NCI-H82 (cell line): ENCODE results near the gene OR2T5.
"Not testable (repeated sequence)": the region's sequence is repeated elsewhere in the genome, so short reads cannot be mapped to it uniquely, and the experiment has no call there.

ENCODE experiments used
- DNase-seq: peaks from one replicate; lab custom pipeline; 2025; lab: John Stamatoyannopoulos, UW

Gene OR2T5, protein sequence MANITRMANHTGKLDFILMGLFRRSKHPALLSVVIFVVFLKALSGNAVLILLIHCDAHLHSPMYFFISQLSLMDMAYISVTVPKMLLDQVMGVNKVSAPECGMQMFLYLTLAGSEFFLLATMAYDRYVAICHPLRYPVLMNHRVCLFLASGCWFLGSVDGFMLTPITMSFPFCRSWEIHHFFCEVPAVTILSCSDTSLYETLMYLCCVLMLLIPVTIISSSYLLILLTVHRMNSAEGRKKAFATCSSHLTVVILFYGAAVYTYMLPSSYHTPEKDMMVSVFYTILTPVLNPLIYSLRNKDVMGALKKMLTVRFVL

DNA sequence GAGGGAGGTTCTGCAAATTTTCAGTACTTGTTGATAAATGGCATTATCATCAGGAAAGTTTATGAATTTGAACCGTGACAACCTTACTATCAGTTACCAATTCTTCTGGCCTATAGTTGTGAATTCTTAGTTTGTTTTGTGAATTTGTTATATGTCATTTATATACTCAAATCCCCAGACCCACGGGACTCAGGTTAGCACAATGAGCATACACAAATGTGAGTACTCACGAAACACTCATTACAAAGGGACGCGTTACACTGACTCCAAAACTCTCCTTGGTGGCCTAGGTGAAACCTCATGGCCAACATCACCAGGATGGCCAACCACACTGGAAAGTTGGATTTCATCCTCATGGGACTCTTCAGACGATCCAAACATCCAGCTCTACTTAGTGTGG, at the start of gene OR2T5:
TSS of gene OR2T5 (plus strand) at position 301 of the 400 bp plus-strand sequence. CDS start at position 301, 0 bp downstream.
- not testable (repeated sequence) for DNase-seq

DNA sequence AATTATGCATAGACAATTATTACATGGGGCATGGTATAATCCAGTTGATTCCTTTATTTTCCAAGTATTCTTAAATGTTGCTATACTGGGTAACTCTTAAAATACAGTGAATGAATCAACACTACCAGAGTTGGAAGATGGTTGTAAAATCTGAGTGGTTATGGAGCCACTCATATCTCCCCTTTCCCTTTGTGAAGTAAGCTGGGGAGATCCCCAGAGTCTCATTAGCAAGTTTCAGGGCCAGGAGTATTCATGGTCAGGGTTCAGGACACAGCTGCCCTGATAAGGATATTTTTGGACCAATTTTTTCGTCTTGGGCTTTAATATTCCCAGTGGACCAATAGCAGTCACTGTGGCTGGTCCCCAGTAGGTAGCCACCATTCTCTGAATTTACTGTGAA, 49.7 kb upstream of the OR2T5 start:
- not testable (repeated sequence) for DNase-seq

- DNase-seq, result not testable (repeated sequence)
Measured at GRCh38 chr1:248439283-248439682, 49.1 kb upstream of the OR2T5 start.

DNA sequence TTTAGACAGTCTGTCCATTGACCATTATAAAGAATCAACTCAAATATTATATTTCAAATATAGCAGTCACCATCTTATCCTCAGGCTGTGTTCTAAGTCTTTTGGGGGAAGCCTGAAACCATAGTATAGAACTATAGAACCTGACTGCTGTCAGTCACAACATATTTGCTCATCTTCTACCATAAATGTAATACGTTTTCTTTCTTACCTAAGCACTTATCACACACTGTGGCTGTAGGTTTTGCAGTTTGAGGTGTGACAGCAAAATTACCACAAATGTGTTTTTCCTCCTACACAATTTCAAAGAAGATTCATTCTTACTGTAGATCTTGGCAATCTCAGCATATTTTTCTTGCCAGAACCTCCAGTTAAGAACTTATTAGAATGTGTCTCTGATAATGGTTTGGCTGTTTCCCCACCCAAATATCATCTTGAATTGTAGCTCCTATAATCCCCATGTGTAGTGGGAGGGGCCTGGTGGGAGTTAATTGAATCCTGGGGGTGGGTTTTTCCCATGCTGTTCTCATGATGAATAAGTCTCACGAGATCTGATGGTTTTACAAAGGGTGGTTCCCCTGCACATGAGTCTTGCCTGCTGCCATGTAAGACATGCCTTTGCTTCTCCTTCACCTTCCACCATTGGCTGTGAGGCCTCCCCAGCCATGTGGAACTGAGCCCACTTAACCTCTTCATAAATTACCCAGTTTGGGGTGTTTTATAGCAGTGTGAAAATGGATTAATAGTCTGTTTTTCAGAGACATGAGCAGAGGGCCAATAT, 45.7 kb upstream of the OR2T5 start:
- not testable (repeated sequence) for DNase-seq

- not testable (repeated sequence) for DNase-seq
Measured at GRCh38 chr1:248444603-248445002, 43.8 kb upstream of the OR2T5 start.

DNA sequence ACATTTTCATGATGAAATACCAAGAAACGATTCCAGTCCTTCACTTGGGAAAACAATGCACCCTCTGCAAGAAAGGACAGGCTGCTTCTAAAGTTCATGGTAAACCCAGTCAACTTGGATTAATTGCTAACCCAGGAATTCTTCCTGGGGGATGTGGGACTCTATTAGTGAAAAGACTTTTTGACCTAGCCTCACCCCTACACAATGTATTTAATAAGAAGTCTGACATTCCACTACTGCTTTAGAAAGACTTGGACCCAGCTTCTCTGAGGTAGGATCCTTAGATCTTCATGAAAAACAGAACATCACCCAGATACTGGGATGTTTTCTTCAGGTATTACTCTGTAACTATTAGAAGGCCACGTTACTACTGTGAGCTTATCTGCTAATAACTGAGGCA, 43.0 kb upstream of the OR2T5 start, which contains the start of gene OR2T2:
TSS of gene OR2T2 (plus strand) at position 239 of the 400 bp plus-strand sequence. CDS start 7,161 bp downstream, outside the sequence.
- DNase-seq, result not testable (repeated sequence)

GRCh38 chr1:248448409-248449074, 39.8 kb upstream of the OR2T5 start:
- DNase-seq, result not testable (repeated sequence)

DNA sequence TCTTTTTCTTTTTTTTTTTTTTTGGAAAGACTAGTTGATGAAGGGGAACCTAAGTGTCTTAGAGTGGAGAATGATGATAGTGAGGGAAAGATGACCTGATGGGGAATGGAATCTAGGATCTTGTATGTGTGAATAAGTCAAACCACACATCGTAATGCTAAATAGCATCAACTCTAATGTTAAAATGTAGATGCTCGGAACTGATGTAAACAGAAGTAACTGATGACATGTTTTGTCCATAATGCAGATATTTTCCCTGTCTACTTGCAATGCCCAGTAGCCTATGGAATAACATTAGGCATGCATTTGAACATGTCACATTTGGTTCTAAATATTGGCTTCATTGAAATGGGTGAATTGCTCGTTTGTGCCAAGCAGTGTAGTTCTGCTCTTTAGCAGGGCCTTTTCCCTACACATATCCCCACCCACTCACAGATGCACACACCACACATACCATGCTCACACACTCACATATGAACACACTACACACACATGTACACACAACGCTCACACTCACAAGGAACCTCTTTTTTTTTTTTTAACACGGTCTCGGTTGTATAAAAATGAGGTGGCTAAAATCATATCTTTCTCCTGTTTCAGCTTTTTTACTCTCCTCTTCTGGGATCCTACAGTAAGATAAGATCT, 38.4 kb upstream of the OR2T5 start:
- not testable (repeated sequence) for DNase-seq

DNA sequence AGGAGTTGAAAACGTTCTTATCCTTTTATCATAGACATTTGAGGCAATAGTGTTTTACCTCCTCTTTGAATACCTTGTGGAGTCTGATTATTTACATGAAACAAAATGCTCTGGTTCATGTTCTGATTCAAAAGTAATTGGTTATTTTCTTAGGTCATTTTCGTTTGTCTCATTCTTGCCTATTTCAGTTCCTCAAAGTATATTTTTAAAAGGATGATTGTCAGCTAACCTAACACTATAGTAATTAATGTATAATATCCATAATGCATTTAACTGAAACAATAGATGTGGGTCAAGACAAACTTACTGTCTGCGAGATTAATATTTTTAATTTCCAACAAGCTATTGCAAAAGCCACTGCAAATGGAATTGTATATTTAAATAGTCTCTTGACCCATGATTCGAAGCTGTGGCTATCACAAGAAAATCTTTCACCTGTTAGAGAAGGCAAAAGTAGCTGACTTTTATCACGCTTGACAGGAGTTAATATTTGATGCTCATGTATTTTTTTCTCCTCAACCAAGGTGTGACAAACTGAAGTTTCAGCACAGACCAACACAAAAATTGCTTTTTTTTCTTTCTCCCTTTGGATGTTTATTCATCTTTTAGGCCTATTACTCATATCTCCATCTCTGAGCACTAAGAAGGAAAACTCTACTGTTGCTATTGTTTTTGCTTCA, 37.8 kb upstream of the OR2T5 start:
- DNase-seq, result not testable (repeated sequence)

DNA sequence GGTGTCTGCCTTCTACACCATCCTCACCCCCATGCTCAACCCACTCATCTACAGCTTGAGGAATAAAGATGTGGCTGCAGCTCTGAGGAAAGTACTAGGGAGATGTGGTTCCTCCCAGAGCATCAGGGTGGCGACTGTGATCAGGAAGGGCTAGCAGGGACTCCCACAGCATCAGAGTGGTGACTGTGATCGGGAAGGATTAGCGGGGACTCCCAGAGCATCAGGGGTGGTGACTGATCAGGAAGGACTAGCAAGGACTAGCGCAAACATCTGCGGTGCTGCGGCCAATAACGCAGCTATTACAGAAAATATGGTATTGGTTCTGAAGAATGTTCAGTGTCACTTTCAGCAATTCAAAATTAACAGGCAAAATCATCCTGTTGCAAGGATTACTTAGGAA, 34.8 kb upstream of the OR2T5 start:
- DNase-seq, result not testable (repeated sequence)

- DNase-seq, result not testable (repeated sequence)
Measured at GRCh38 chr1:248455045-248455444, 33.3 kb upstream of the OR2T5 start.

DNA sequence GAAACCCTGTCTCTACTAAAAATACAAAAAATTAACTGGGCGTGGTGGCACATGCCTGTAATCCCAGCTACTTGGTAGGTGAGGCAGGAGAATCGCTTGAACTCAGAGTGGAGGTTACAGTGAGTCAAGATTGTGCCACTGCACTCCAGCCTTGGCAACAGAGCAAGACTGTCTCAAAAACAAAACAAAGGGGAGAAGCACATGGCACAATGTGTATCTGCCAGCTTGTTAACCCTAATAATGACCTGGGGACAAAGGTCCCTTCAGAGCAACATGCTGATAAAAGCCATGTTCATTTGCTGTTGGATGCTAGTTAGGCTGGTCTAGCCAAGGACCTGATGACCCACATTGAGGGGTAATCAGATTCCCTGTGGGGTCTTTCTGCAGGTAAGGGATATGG, 31.8 kb upstream of the OR2T5 start:
- not testable (repeated sequence) for DNase-seq

GRCh38 chr1:248459117-248459516, 29.3 kb upstream of the OR2T5 start:
- not testable (repeated sequence) for DNase-seq

GRCh38 chr1:248471154-248471553, 17.2 kb upstream of the OR2T5 start:
- DNase-seq, result no peak

DNA sequence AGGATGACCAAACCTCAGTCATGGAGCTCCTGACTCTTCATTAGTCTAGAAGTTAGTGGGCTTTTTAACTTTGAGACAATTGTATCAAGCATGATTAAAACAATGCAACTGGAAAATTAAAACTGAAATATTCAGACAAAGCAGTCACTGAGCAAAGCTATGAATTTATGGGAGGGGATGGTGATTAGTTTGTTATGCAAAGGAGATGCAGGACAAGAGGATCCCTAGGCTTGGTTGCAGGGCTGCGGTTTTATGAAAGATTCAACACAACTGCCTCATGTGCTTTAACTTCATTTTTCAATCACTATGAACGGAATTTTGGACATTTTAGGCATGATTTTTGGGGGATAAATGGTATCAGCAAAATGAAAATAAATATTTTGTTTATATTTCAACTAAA, 16.3 kb upstream of the OR2T5 start:
- DNase-seq, result not testable (repeated sequence)

GRCh38 chr1:248473051-248473450, 15.3 kb upstream of the OR2T5 start, which contains the start of gene OR2T3:
TSS of gene OR2T3 (plus strand) at chr1:248473351. CDS start at chr1:248473351, 0 bp downstream.
- DNase-seq, result not testable (repeated sequence)

DNA sequence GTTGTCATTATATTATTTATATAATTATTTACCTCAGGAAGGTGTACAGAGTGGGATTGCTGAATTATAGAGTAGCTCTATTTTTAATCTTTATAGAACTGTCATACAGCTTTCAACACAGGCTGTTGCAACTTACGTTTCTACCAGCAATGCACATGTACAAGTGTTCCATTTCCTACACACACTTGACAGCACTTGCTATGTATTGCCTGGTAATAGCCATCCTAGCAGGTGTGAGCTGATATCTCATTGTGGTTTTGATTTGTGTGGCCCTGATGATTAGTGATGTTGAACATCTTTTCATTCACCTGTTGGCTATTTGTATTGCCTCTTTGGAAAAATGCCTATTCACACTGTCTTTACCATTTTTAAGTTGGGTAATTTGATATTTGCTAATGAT, 12.7 kb upstream of the OR2T5 start:
- DNase-seq, result not testable (repeated sequence)

- not testable (repeated sequence) for DNase-seq
Measured at GRCh38 chr1:248481686-248482579, 6.5 kb upstream of the OR2T5 start.

GRCh38 chr1:248496661-248497060, 8.3 kb downstream of the OR2T5 start:
- DNase-seq, result not testable (repeated sequence)
